Measurements from ENCODE around the gene TRAF3.

The TRAF3 gene

GRCh38 chr14:102854091-102854703 is 76.9 kb downstream of the TRAF3 start:
- no peak for TF ChIP-seq RAD21 (IDR thresholded peaks at IDR 0.05; ENCODE audit: low read depth)
- no peak for TF ChIP-seq EGR1 (IDR thresholded peaks at IDR 0.05)
- TF ChIP-seq, protein P1, sequence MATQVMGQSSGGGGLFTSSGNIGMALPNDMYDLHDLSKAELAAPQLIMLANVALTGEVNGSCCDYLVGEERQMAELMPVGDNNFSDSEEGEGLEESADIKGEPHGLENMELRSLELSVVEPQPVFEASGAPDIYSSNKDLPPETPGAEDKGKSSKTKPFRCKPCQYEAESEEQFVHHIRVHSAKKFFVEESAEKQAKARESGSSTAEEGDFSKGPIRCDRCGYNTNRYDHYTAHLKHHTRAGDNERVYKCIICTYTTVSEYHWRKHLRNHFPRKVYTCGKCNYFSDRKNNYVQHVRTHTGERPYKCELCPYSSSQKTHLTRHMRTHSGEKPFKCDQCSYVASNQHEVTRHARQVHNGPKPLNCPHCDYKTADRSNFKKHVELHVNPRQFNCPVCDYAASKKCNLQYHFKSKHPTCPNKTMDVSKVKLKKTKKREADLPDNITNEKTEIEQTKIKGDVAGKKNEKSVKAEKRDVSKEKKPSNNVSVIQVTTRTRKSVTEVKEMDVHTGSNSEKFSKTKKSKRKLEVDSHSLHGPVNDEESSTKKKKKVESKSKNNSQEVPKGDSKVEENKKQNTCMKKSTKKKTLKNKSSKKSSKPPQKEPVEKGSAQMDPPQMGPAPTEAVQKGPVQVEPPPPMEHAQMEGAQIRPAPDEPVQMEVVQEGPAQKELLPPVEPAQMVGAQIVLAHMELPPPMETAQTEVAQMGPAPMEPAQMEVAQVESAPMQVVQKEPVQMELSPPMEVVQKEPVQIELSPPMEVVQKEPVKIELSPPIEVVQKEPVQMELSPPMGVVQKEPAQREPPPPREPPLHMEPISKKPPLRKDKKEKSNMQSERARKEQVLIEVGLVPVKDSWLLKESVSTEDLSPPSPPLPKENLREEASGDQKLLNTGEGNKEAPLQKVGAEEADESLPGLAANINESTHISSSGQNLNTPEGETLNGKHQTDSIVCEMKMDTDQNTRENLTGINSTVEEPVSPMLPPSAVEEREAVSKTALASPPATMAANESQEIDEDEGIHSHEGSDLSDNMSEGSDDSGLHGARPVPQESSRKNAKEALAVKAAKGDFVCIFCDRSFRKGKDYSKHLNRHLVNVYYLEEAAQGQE (IDR thresholded peaks at IDR 0.05; ENCODE audit: low read depth): no peak
- TF ChIP-seq ZBTB7A (IDR thresholded peaks at IDR 0.05; ENCODE audit: low read depth): no peak
- no peak for TF ChIP-seq CREB1 (IDR thresholded peaks at IDR 0.05; ENCODE audit: low read depth)
- TF ChIP-seq CEBPB (IDR thresholded peaks at IDR 0.05): no peak
- TF ChIP-seq YY1 (IDR thresholded peaks at IDR 0.05; ENCODE audit: low read depth): no peak
- no peak for TF ChIP-seq TAF1 (IDR thresholded peaks at IDR 0.05; ENCODE audit: low read depth)
- no peak for TF ChIP-seq TEAD4 (IDR thresholded peaks at IDR 0.05)
- no peak for TF ChIP-seq FOXM1 (IDR thresholded peaks at IDR 0.05; ENCODE audit: borderline replicate concordance, low read depth)
- no peak for TF ChIP-seq MAX (IDR thresholded peaks at IDR 0.05)

GRCh38 chr14:102856179-102856578 is 78.9 kb downstream of the TRAF3 start:
- TF ChIP-seq ZBTB7A (IDR thresholded peaks at IDR 0.05; ENCODE audit: low read depth) (no peak), FOXM1 (IDR thresholded peaks at IDR 0.05; ENCODE audit: borderline replicate concordance, low read depth) (no peak), EP300 (IDR thresholded peaks at IDR 0.05; ENCODE audit: borderline replicate concordance) (no peak), MAX (IDR thresholded peaks at IDR 0.05) (no peak), RAD21 (IDR thresholded peaks at IDR 0.05; ENCODE audit: low read depth) (no peak)
- TF ChIP-seq, protein P1 (IDR thresholded peaks at IDR 0.05; ENCODE audit: low read depth): no peak
- TF ChIP-seq, protein P2, sequence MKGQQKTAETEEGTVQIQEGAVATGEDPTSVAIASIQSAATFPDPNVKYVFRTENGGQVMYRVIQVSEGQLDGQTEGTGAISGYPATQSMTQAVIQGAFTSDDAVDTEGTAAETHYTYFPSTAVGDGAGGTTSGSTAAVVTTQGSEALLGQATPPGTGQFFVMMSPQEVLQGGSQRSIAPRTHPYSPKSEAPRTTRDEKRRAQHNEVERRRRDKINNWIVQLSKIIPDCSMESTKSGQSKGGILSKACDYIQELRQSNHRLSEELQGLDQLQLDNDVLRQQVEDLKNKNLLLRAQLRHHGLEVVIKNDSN (IDR thresholded peaks at IDR 0.05): no peak

DNA sequence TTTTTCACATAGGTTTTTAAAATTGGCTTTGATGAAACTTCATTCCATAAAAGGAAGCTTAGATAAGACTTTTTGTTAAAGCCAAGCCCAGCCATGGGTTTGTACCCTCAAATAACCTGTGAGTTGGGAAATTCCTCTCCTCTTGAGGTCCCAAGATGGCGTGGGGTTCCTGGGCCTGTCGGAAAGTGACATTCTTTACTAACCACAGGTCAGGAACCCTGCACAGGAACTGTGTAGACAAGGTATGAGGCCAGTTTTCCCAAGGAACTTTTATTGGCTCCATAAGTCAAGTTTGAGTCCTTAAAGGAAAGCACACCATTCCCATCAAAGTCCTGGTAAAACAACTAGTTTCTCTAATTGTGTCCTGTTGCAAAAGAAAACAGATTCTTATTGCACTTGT is 80.2 kb downstream of the TRAF3 start:
- TF ChIP-seq CEBPB (IDR thresholded peaks at IDR 0.05): no peak
- no peak for TF ChIP-seq YY1 (IDR thresholded peaks at IDR 0.05; ENCODE audit: low read depth)
- TF ChIP-seq ZBTB7A (IDR thresholded peaks at IDR 0.05; ENCODE audit: low read depth): no peak
- no peak for TF ChIP-seq NFIC (IDR thresholded peaks at IDR 0.05)
- TF ChIP-seq EP300 (IDR thresholded peaks at IDR 0.05; ENCODE audit: borderline replicate concordance): no peak

DNA sequence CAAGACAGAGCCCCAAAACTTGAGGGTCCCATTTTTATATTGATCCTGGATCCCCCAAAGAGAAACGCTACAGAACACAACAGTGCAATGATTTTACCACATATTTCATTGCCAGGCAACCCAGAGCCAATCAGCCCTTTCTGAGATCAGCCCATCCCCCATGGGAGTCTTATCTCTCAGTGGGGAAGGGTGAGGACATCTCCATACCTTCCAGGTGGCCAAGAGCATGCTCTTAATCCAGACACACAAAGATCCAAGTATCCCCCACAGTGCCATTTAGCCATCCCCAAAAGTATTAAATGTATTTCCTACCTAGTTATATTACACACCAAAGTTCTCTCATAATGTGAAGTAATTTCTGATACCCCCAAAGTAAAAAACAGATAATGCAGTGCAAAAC is 82.7 kb downstream of the TRAF3 start:
- no peak for TF ChIP-seq EP300 (IDR thresholded peaks at IDR 0.05; ENCODE audit: borderline replicate concordance)
- no peak for TF ChIP-seq NFIC (IDR thresholded peaks at IDR 0.05)
- TF ChIP-seq, protein P1 (IDR thresholded peaks at IDR 0.05; ENCODE audit: low read depth): no peak
- no peak for TF ChIP-seq YY1 (IDR thresholded peaks at IDR 0.05; ENCODE audit: low read depth)
- no peak for TF ChIP-seq TEAD4 (IDR thresholded peaks at IDR 0.05)

- TF ChIP-seq TEAD4 (IDR thresholded peaks at IDR 0.05) (no peak), EP300 (IDR thresholded peaks at IDR 0.05; ENCODE audit: borderline replicate concordance) (no peak), EGR1 (IDR thresholded peaks at IDR 0.05) (no peak), YY1 (IDR thresholded peaks at IDR 0.05; ENCODE audit: low read depth) (no peak), NFIC (IDR thresholded peaks at IDR 0.05) (no peak), CREB1 (IDR thresholded peaks at IDR 0.05; ENCODE audit: low read depth) (no peak), RAD21 (IDR thresholded peaks at IDR 0.05; ENCODE audit: low read depth) (no peak), MAX (IDR thresholded peaks at IDR 0.05) (no peak), TCF12 (IDR thresholded peaks at IDR 0.05; ENCODE audit: low read depth) (no peak), TAF1 (IDR thresholded peaks at IDR 0.05; ENCODE audit: low read depth) (no peak), CEBPB (IDR thresholded peaks at IDR 0.05) (no peak), FOXM1 (IDR thresholded peaks at IDR 0.05; ENCODE audit: borderline replicate concordance, low read depth) (no peak), ZBTB7A (IDR thresholded peaks at IDR 0.05; ENCODE audit: low read depth) (no peak)
- TF ChIP-seq, protein P2 (IDR thresholded peaks at IDR 0.05): no peak
- TF ChIP-seq, protein P1 (IDR thresholded peaks at IDR 0.05; ENCODE audit: low read depth): no peak
Measured at GRCh38 chr14:102862154-102862773, 85.0 kb downstream of the TRAF3 start.
